VCaP (cell line): ENCODE data around the gene NYNRIN.
A peak's percentile ranks its signal among the peaks of the same experiment; 100 is the strongest.
"Not testable (repeated sequence)": the region's sequence is repeated elsewhere in the genome, so short reads cannot be mapped to it uniquely, and the experiment has no call there.

ENCODE experiments used
- H3K27ac ChIP-seq: fragments of 450-650 bp; 2 replicates; pipeline ENCODE4 v1.5.1; 2017
- CTCF ChIP-seq: fragments of 450-650 bp; conservative IDR thresholded peaks from 2 replicates; pipeline ENCODE4 v1.5.1; 2017; ENCODE audit warnings: mild to moderate bottlenecking, moderate library complexity

Gene NYNRIN

GRCh38 chr14:24398653-24399446 is at the start of gene NYNRIN:
TSS of gene NYNRIN (plus strand) at chr14:24399003. CDS start at chr14:24399247, 244 bp downstream.
- H3K27ac ChIP-seq: no peak within 1 kb of the TSS; the same call in 1 of the 2 replicates

GRCh38 chr14:24349742-24350141 is 49.1 kb upstream of the NYNRIN start:
- no peak for TF ChIP-seq CTCF
- H3K27ac ChIP-seq: no peak overlapping the region

More at GRCh38 chr14:24398653-24399446, at the start of gene NYNRIN:
- TF ChIP-seq CTCF: no peak

- peak; percentile 23; the same call in 1 of the 2 replicates for TF ChIP-seq CTCF
These were observed 47.3 kb upstream of the NYNRIN start for GRCh38 chr14:24351517-24351916.

DNA sequence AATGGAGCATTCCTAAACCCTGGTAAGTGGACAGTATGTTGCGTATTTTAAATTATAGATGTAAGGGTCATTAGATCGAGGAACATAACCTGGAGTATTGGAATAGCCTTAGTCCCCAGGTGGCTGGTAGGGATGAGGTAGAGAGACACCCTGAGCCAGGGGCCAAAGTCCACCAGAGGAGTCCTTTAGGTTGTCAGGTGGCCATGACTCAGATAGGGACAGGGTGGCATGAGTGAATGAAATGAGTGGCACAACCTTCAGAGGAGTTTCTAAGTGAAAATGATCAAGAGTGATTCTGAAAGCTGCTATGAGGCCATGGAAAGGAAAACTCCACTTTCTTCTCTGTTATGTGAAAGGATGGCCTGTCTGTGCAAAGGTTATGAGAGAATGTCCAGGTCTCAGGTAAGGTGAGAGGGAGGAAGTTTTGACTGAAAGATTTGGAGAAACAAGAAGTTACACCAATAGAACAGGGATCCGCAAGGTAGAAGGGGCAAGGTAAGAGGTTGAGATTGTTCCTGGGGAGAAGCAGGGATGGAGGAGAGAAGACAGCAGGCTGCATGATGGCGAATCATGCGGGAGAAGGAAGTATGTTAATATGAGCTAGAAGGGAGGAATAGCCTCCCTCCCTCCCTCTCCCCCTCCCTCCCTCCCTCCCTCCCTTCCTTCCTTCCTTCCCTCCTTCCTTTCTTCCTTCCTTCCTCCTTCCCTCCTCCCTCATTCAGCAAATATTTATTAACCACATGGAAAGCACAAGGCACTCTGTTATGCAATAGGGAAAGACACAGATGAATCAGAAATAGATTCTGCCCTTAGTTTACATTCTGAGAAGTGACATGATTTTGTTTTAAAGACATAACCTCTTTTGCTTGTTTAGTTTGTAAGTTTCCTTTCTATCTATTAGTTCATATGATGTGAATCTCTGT is 45.0 kb upstream of the NYNRIN start:
- H3K27ac ChIP-seq: no peak overlapping the region
- TF ChIP-seq CTCF: no peak

More at GRCh38 chr14:24351517-24351916, 47.3 kb upstream of the NYNRIN start:
- H3K27ac ChIP-seq: no peak overlapping the region

- H3K27ac ChIP-seq: not testable (repeated sequence)
These were observed 44.3 kb upstream of the NYNRIN start for GRCh38 chr14:24354482-24354825.

GRCh38 chr14:24355009-24355408 is 43.8 kb upstream of the NYNRIN start:
- TF ChIP-seq CTCF: no peak

GRCh38 chr14:24356208-24356607 is 42.6 kb upstream of the NYNRIN start:
- no peak overlapping the region for H3K27ac ChIP-seq
- TF ChIP-seq CTCF: no peak

More at GRCh38 chr14:24355009-24355408, 43.8 kb upstream of the NYNRIN start:
- no peak overlapping the region for H3K27ac ChIP-seq
